OCI-LY1 (cell line): Measurements from ENCODE around the gene ATF6B.

Source experiments
- H2AFZ ChIP-seq: fragments of 200-600 bp; sonication (generic), shearing (Covaris generic); 2 replicates; pipeline ENCODE4 v1.6.0; 2014; ENCODE audit warnings: antibody characterized with exemption, mild to moderate bottlenecking, low read length
- H3F3A ChIP-seq: fragments of 200-600 bp; sonication (generic), shearing (Covaris generic); 2 replicates; pipeline ENCODE4 v1.6.0; 2014; ENCODE audit warnings: mild to moderate bottlenecking, antibody characterized with exemption, low read length, moderate library complexity; ENCODE audit not compliant: insufficient read depth
- H3K27ac ChIP-seq: fragments of 200-600 bp; sonication (generic); 2 replicates; pipeline ENCODE4 v1.5.1; 2014; ENCODE audit warnings: low read length, mixed run types, mild to moderate bottlenecking, low read depth; ENCODE audit not compliant: poor library complexity, severe bottlenecking
- H3K27me3 ChIP-seq: fragments of 200-600 bp; sonication (generic); 2 replicates; pipeline ENCODE4 v1.6.0; 2014; ENCODE audit warnings: antibody characterized with exemption, mild to moderate bottlenecking, low read length, moderate library complexity; ENCODE audit not compliant: insufficient read depth
- H3K36me3 ChIP-seq: fragments of 200-600 bp; sonication (generic); 2 replicates; pipeline ENCODE4 v1.6.1; 2014; ENCODE audit warnings: mild to moderate bottlenecking, antibody characterized with exemption, low read length, moderate library complexity, mixed read lengths; ENCODE audit not compliant: insufficient read depth
- H3K4me1 ChIP-seq: fragments of 200-600 bp; sonication (generic); 2 replicates; pipeline ENCODE4 v1.5.1; 2014; ENCODE audit warnings: mild to moderate bottlenecking, low read length, moderate library complexity; ENCODE audit not compliant: insufficient read depth, severe bottlenecking
- H3K4me2 ChIP-seq: fragments of 200-600 bp; sonication (generic), shearing (Covaris generic); 2 replicates; pipeline ENCODE4 v1.6.1; 2014; ENCODE audit warnings: low read length
- H3K4me3 ChIP-seq: fragments of 200-600 bp; sonication (generic); 2 replicates; pipeline ENCODE4 v1.5.1; 2014; ENCODE audit warnings: low read length, low read depth, mild to moderate bottlenecking, mixed read lengths; ENCODE audit not compliant: poor library complexity, severe bottlenecking
- H3K79me2 ChIP-seq: fragments of 200-600 bp; shearing (Covaris generic); 2 replicates; pipeline ENCODE4 v1.6.1; 2016; ENCODE audit warnings: mixed run types, low read length, mixed read lengths; ENCODE audit not compliant: insufficient read depth
- H3K9ac ChIP-seq: fragments of 200-600 bp; sonication (generic), shearing (Covaris generic); 2 replicates; pipeline ENCODE4 v1.6.1; 2014; ENCODE audit warnings: mild to moderate bottlenecking, low read length, mixed read lengths
- H3K9me2 ChIP-seq: fragments of 200-600 bp; sonication (generic), shearing (Covaris generic); 2 replicates; pipeline ENCODE4 v1.6.1; 2014; ENCODE audit warnings: low read depth, mild to moderate bottlenecking, low read length, mixed read lengths
- H3K9me3 ChIP-seq: fragments of 200-600 bp; shearing (Covaris generic); 2 replicates; pipeline ENCODE4 v1.6.1; 2014; ENCODE audit warnings: low read length, mixed read lengths
- H4K20me1 ChIP-seq: fragments of 200-600 bp; sonication (generic), shearing (Covaris generic); 2 replicates; pipeline ENCODE4 v1.6.0; 2016; ENCODE audit warnings: mild to moderate bottlenecking, low read length; ENCODE audit not compliant: insufficient read depth
- EZH2 ChIP-seq: fragments of 200-600 bp; sonication (generic), shearing (Covaris generic); IDR thresholded peaks from 2 replicates; pipeline ENCODE4 v1.8.0; 2017; ENCODE audit warnings: borderline replicate concordance, mixed run types, mild to moderate bottlenecking, antibody characterized with exemption, low read length, moderate library complexity, mixed read lengths
- TF ChIP-seq, protein P1 (sequence below): fragments of 200-600 bp; sonication (generic), shearing (Covaris generic); IDR thresholded peaks from 2 replicates; pipeline ENCODE4 v1.5.1; 2017; ENCODE audit warnings: mild to moderate bottlenecking, antibody characterized with exemption, low read length, moderate library complexity, mixed read lengths

ATF6B gene

DNA sequence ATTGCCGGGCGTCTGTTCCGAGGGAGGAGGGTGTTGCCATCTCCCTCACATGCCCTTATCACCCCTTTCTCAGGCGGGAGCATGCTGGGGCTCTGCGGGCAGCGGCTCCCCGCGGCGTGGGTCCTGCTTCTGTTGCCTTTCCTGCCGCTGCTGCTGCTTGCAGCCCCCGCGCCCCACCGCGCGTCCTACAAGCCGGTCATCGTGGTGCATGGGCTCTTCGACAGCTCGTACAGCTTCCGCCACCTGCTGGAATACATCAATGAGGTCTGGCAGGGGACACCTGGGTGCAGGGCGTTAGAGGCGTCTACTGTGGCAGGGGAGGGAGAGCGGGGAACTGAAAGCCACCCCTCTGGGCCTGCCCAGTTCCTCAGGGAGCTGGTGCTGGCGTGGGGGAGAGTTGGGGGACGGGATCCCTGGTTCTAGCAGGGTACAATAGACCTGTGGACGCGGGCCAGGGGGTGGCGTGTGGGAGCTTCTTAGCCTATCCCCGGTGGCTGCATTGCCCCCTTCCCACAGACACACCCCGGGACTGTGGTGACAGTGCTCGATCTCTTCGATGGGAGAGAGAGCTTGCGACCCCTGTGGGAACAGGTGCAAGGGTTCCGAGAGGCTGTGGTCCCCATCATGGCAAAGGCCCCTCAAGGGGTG is 26.6 kb upstream of the ATF6B start:
- no peak for TF ChIP-seq EZH2
- TF ChIP-seq, protein P1, sequence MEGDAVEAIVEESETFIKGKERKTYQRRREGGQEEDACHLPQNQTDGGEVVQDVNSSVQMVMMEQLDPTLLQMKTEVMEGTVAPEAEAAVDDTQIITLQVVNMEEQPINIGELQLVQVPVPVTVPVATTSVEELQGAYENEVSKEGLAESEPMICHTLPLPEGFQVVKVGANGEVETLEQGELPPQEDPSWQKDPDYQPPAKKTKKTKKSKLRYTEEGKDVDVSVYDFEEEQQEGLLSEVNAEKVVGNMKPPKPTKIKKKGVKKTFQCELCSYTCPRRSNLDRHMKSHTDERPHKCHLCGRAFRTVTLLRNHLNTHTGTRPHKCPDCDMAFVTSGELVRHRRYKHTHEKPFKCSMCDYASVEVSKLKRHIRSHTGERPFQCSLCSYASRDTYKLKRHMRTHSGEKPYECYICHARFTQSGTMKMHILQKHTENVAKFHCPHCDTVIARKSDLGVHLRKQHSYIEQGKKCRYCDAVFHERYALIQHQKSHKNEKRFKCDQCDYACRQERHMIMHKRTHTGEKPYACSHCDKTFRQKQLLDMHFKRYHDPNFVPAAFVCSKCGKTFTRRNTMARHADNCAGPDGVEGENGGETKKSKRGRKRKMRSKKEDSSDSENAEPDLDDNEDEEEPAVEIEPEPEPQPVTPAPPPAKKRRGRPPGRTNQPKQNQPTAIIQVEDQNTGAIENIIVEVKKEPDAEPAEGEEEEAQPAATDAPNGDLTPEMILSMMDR, result peak; percentile 73; the same call in 1 of the 2 replicates
- H3F3A ChIP-seq, result 0 out of 2 replicates have a peak, but pooled peaks cover 4% of the 10 kb centered on the region
- no peak overlapping the region for H2AFZ ChIP-seq
- peak overlapping the region; percentile 80 for H3K4me3 ChIP-seq
- no peaks in the 10 kb centered on the region for H3K79me2 ChIP-seq
- H3K9me3 ChIP-seq, result no peaks in the 10 kb centered on the region
- H4K20me1 ChIP-seq, result no peaks in the 10 kb centered on the region
- peaks cover 25% of the 10 kb centered on the region for H3K4me1 ChIP-seq
- H3K36me3 ChIP-seq, result peaks cover 16% of the 10 kb centered on the region
- no peaks in the 10 kb centered on the region for H3K27me3 ChIP-seq
- H3K27ac ChIP-seq, result no peak overlapping the region
- peak overlapping the region; percentile 88 for H3K4me2 ChIP-seq
- no peaks in the 10 kb centered on the region for H3K9me2 ChIP-seq
- peak overlapping the region; percentile 78 for H3K9ac ChIP-seq

DNA sequence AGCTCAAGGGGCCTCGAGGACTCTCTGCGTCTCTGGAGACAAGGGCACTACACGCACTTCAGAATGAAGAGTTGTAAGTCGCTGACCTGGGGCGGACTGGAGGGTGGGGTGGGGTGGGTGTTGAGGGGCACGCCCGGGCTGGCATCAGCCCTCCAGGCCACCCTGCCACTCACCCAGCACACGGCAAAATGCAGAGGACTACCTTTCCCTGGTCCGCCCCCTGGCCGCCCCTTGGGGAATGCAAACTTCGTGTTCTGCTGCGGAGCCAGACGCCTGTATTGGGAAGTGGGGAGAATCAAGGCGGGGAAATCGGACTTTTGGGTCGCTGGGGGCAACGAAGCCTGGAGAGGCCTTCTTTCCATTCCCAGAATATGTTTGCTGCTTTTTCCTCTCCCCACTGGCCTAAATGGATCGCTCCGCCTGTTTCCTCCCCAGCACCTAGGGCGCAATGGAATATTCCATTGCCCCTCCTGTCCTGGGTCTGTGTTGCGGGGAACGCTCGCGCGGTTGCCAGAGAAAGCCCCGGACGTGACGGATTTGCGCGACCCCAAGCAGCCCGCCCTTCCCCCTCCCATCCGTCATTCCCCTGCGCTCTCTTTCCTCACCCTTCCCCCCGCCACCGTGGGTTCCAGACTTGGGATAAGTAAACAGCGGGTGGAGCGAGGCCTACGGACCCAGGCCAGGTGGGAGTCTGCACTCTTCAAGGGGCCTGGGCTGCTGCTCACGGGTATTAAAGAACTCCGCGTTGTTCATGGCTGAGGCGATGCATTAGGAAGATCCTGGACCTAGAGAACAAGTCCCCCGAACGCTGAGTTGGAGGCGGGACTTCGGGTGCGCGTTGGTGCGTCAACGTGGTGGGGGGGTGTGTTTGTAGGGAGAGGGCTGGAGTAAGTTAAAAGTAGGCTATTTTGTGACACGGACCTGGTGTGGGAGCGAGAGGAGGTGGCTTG is 25.8 kb upstream of the ATF6B start, which contains the start of gene PPT2:
Gene PPT2, plus strand, starts transcription at position 578 of the 950 bp plus-strand sequence. CDS start 454 bp downstream, outside the sequence.
- H3K27me3 ChIP-seq, result no peaks in the 10 kb centered on the region
- H3K9ac ChIP-seq, result peak within 1 kb of the TSS; percentile 78
- H3K4me1 ChIP-seq, result peaks cover 25% of the 10 kb centered on the region
- H3K4me2 ChIP-seq, result peak within 1 kb of the TSS; percentile 88
- H3K9me3 ChIP-seq, result no peaks in the 10 kb centered on the region
- H2AFZ ChIP-seq, result no peak within 1 kb of the TSS
- peaks cover 16% of the 10 kb centered on the region for H3K36me3 ChIP-seq
- H3F3A ChIP-seq, result 0 out of 2 replicates have a peak, but pooled peaks cover 4% of the 10 kb centered on the region
- no peak for TF ChIP-seq EZH2
- TF ChIP-seq, protein P1, result peak; percentile 12; the same call in 1 of the 2 replicates
- peak within 1 kb of the TSS; percentile 80 for H3K4me3 ChIP-seq
- H3K9me2 ChIP-seq, result no peaks in the 10 kb centered on the region
- no peaks in the 10 kb centered on the region for H4K20me1 ChIP-seq
- H3K27ac ChIP-seq, result peak within 1 kb of the TSS; percentile 4
- no peaks in the 10 kb centered on the region for H3K79me2 ChIP-seq

- H3K4me1 ChIP-seq, result peaks cover 25% of the 10 kb centered on the region
- no peaks in the 10 kb centered on the region for H4K20me1 ChIP-seq
- H3K27me3 ChIP-seq, result no peaks in the 10 kb centered on the region
- H2AFZ ChIP-seq, result no peak overlapping the region
- H3K4me3 ChIP-seq, result peak overlapping the region; percentile 80
- no peaks in the 10 kb centered on the region for H3K9me3 ChIP-seq
- peaks cover 7% of the 10 kb centered on the region for H3K36me3 ChIP-seq
- peak overlapping the region; percentile 8; the same call in 1 of the 2 replicates for H3K9ac ChIP-seq
- 0 out of 2 replicates have a peak, but pooled peaks cover 4% of the 10 kb centered on the region for H3F3A ChIP-seq
- no peak overlapping the region for H3K27ac ChIP-seq
- no peaks in the 10 kb centered on the region for H3K9me2 ChIP-seq
- H3K4me2 ChIP-seq, result peak overlapping the region; percentile 88
- TF ChIP-seq, protein P1, result no peak
- H3K79me2 ChIP-seq, result no peaks in the 10 kb centered on the region
Observed at GRCh38 chr6:32152769-32153563, 24.9 kb upstream of the ATF6B start.
